GM19193 (cell line): ENCODE measurements around the gene RPL19.

Experiments used
- POLR2A ChIP-seq: IDR thresholded peaks from 4 replicates; pipeline ENCODE4 v1.6.1; 2011; ENCODE audit not compliant: insufficient read depth, insufficient read length; ENCODE audit errors: extremely low read depth

The RPL19 gene

GRCh38 chr17:39222866-39223834 lies 23.1 kb downstream of the RPL19 start:
- no peak for TF ChIP-seq POLR2A

- no peak for TF ChIP-seq POLR2A
These were observed 24.1 kb downstream of the RPL19 start for GRCh38 chr17:39223907-39224777.

GRCh38 chr17:39224778-39225307 lies 24.8 kb downstream of the RPL19 start:
- no peak for TF ChIP-seq POLR2A

GRCh38 chr17:39225308-39225958 lies 25.4 kb downstream of the RPL19 start, which contains the start of gene STAC2:
Gene STAC2, minus strand, starts transcription at chr17:39225945. Its CDS starts 443 bp downstream, at chr17:39225502.
- TF ChIP-seq POLR2A, result no peak

GRCh38 chr17:39225959-39226683 lies 26.0 kb downstream of the RPL19 start:
- no peak for TF ChIP-seq POLR2A

- no peak for TF ChIP-seq POLR2A
These were observed 27.4 kb downstream of the RPL19 start for GRCh38 chr17:39227364-39227919.

- no peak for TF ChIP-seq POLR2A
These were observed 29.3 kb downstream of the RPL19 start for GRCh38 chr17:39229274-39229913.

- no peak for TF ChIP-seq POLR2A
These were observed 30.3 kb downstream of the RPL19 start for GRCh38 chr17:39230361-39230760.

GRCh38 chr17:39231091-39231561 lies 31.0 kb downstream of the RPL19 start:
- no peak for TF ChIP-seq POLR2A

GRCh38 chr17:39231591-39232551 lies 31.8 kb downstream of the RPL19 start:
- TF ChIP-seq POLR2A, result no peak

- no peak for TF ChIP-seq POLR2A
These were observed 35.7 kb downstream of the RPL19 start for GRCh38 chr17:39235555-39236449.
